Frontal cortex (tissue), 4 donors: Measurements from ENCODE around the gene TMCC1. TPM values are rescaled to one million over a fixed set of nuclear protein-coding genes. Genes with fewer than 3 reads are reported as not detected.

Source experiments
- DNase-seq, 2 donors: peaks; one replicate each; pipeline ENCODE4 v3.0.0; 2012; ENCODE audit warnings: low spot score in 2 of 2
- FAIRE-seq: peaks from 2 replicates; lab custom pipeline; 2012; peaks lifted over from hg19 to GRCh38; lab: Jason Lieb, UNC
- total RNA-seq: library from RNA; depleted of rRNA; stranded (reverse); fragments of >200 nt; gene quantifications from one replicate; pipeline ENCODE4 v1.2.3, GENCODE V29; 2014
- donor health status: control.
- donor health status: control.
- donor health status: control.

Gene TMCC1
- total RNA-seq, 1 donor from 2014 or later: 68.5 TPM

DNA sequence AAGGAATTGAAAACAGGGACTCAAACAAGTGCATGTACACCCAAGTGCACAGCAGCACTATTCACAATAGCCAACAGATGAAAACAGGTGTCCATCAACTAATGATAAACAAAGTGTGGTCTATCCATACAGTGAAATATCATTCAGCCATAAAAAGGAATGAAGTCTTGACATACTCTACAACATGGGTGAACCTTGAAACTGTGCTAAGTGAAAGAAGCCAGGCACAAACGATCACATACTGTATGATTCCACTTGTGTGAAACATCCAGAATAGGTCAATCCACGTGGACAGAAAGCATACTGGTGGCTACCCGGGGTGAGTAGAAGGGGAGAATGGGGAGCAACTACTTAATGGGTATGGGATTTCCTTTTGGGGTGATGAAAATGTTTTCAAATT, 257.4 kb downstream of the TMCC1 start:
- no peak for FAIRE-seq
- no peak for DNase-seq

DNA sequence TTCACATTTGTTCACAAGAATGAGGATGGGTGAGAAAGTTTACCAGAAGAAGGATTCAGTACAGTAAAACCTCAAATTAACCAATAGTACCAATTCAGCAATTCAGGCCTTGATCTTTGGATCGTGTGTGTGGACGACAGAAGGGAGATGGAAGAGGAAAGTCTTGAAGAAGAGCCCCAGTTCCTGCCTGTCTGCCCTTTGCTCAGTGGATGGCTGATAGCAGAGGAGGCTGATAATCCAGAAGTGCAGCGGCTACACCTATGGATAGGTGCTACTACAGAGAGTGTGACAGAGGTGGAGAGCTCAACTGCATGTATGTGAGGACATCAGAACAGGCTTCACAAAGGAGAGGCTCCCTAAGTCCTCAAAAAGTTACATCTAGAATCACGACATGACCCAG, 257.9 kb downstream of the TMCC1 start:
- FAIRE-seq (no peak), DNase-seq (no peak)

GRCh38 chr3:129633751-129634481, 259.6 kb downstream of the TMCC1 start:
- DNase-seq (no peak), FAIRE-seq (no peak)

GRCh38 chr3:129632977-129633376, 260.5 kb downstream of the TMCC1 start:
- no peak for DNase-seq
- no peak for FAIRE-seq

DNA sequence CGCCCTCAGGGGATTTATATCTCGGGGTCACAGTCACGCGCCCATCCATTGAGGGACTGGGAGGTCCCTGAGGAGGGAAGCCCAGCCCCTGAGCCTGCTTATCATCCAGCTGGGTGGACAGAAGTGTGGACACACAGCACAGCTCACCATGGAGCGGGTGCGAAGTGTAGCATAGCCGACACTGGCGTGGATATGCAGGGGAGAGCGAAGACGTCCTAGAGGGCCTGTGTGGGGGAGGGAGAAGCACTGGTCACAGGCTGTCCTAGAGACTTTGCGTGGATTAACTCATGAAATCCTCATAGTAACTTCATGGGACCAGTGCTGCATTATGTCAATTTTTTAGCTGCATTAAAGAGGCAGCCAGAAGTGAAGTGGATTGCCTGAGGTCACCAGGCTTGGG, 261.0 kb downstream of the TMCC1 start:
- FAIRE-seq: no peak
- no peak for DNase-seq

GRCh38 chr3:129632056-129632455, 261.5 kb downstream of the TMCC1 start:
- DNase-seq (no peak), FAIRE-seq (no peak)

- no peak for FAIRE-seq
- DNase-seq: no peak
These were observed 264.5 kb downstream of the TMCC1 start for GRCh38 chr3:129629011-129629410.

- DNase-seq: no peak
- no peak for FAIRE-seq
These were observed 265.4 kb downstream of the TMCC1 start for GRCh38 chr3:129628169-129628522.

DNA sequence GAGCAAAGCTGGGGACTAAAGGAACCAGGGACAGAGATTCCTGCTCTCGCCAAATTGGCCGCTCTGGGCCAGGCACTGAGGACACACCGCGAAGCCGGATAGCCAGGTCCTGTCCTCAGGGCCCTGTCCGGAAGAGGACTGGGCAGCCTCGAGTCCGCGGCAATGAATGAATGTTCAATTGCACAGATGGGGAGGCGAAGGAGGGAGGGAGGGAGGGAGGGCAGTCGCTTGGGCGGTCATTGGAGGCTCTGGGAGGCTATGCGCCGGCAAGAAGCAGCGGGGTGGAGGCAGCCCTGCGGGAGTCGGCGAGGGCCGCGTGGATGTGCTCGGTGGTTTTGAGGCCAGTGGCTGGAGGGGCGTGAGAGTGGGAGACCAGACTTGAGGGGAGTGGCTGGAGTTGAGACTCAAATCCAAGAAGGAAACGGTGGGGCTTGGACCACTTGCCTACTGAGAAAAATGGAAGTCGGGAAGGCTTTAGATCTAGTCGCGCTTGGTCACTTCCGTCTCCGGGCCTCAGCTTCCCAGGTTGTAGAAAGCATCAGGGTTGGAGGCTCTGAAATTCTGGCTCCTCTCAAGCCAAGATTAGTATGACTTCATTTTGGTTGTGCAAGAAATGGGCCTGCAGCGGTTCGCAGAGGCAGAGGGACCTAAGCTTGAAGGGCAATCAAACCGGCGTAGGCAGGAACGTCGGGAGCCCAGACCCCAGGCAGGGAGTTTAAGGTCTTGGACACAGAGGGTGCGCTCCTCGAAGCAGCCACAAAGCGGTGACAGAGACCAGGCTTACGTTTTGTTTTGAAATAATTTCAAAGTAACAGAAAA, 266.0 kb downstream of the TMCC1 start:
- peak; percentile 80 to 82 for DNase-seq
- no peak for FAIRE-seq

- FAIRE-seq (no peak), DNase-seq (peak; percentile 83 to 87)
These were observed 266.7 kb downstream of the TMCC1 start for GRCh38 chr3:129626744-129627349.

GRCh38 chr3:129625072-129625874, 268.2 kb downstream of the TMCC1 start:
- FAIRE-seq (no peak), DNase-seq (peak in 1 of 2 donors; percentile 16)

DNA sequence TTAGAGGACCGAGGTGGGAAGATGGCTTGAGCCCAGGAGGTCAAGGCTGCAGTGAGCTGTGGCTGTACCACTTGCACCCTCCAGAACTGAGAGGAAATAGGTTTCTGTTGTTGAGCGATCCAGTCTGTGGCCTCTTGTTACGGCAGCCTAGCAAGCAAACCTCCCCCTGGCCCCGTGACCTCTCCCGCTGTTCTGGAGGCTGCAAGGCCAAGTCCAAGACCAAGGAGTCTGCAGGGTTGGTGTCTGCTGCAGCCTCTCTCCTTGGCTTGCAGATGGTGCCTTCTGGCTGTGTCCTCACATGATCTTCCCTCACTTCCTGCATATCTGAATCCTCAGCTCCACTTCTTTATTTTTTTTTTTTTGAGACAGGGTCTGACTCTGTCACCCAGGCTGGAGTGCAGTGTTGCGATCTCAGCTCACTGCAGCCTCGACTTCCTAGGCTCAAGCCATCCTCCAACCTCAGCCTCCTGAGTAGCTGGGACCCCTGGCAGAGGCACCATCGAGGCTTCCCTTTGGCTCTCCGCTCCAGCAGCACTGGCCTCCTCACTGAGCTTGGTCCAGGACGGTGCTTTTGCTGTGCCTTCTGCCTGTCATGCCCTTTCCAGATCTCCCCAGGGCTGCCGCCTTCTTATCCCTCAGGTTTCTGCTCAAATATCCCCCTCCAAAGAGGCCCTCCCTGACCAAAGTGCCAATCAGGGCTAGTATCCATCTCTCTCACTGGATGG, 269.0 kb downstream of the TMCC1 start:
- DNase-seq: peak in 1 of 2 donors; percentile 7
- FAIRE-seq: no peak

DNA sequence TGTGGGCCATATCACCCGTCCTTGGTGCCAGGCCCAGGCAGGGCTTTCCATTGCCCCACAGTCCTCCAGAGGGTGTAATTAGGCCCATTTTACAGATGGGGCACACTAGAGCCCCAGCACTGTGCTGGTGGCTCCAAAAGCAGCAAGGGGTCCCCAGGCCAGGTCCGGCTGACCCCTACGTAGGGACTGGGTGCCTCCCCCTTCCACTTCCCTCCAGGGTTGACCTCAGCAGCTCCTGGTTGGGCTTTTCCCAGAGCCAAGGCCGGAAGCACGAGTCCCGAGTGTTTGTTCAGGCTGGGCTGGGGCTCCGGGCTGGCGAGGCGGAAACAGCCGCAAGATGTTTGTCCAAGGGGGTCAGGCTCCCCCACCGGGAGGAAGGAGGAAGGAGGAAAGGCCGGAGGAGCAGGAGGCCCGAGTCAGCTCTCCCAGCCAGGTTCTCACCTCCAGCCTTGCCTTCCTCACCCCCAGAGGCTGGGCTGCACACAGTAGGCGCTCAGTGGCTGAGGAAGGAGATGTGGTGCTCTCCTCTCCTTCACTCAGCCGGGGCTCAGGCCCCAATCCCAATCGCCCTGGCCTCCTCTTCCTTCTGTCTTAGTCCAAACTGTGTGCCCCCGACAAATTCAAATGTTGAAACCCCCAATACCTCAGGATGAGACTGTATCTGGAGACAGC, 269.9 kb downstream of the TMCC1 start:
- DNase-seq: peak in 1 of 2 donors; percentile 40
- FAIRE-seq: no peak

DNA sequence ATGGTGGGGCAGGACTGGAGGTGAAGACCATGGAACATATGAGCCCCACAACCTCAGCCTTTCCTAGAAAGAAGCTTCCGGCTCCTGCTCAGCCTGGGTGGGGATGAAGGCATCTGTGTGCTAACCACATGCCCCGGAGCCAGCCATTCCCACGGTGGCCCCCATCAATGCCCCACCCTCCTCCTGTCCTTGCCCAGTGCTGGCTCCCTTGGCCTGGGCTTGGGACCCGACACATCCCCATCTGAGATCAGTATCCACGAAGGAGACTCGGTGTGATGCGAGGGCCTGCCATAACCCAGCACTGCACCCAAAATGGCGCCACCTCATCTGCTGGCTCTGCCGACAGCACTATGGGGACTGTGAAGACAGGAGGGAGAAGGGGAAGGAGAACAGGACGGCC, 270.6 kb downstream of the TMCC1 start:
- no peak for FAIRE-seq

GRCh38 chr3:129622226-129622874, 271.2 kb downstream of the TMCC1 start:
- FAIRE-seq (no peak), DNase-seq (peak in 1 of 2 donors; percentile 28)

More for the DNA sequence above, 270.6 kb downstream of the TMCC1 start:
- no peak for DNase-seq

DNA sequence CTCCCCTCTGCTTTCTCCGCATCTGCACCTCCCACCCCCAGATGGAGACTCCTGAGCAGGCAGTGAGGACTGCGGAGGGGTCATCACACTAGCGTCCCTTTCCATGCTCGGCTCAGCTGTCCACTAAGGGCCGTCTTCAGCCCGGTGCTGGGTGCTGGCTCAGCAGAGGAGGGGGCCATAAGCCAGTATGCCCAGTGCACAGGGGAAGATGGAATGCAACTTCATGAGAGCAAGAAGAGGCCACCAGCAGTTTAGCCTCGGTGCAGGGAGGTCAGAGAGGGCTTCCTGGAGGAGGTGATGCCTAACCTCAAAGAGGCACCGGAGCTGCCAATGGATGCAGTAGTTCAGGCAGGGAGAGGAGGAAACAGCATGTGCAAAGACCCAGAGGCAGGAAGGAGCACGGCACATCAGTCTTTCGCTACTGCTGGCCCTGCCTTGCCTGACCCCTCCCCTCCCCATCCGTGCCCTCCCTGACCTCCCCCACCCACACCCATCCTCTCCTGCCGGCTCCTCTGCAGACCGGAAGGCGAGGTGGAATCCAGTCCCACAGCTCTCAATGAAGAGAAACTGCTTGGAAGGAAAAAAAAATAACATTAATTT, 271.8 kb downstream of the TMCC1 start:
- FAIRE-seq (no peak), DNase-seq (peak in 1 of 2 donors; percentile 7)

DNA sequence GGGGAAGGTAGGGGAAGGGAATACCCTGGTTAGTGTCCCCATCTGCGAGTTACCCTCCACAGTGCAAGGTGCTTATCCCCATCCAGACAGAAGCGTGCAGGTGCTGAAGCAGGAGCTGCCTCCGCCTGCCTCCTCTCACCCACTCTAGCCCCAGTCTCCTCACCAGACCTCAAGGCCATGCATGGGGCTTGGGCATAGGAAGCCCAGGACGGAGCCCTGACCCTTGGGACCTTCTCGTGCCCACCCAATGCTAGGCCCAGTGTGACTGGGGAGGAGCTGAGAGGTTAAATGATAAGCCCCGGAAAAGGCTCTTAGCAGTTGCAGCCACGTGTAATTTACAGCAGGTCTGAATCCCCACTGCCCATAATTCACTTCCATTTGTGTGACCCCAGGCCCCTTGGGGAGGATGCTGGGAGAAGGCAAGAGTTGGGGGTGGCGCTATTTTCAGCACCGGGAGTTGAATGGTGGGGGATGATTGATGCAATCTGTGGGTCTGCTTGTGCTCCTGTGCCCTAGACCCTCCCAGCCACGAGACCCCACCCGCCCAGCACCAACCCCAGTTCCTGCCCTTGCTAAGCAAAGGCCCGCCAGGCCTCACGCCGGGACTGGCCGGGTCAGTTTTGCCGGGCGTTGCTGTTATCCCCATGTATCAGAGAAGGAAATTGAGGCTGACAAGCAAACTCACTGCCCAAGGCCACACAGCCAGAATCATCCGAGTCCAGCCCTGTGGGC, 272.5 kb downstream of the TMCC1 start:
- FAIRE-seq: no peak
- no peak for DNase-seq
